HCT116 (cell line): ENCODE measurements around the gene LRRC31. TPM values are rescaled to one million over a fixed set of nuclear protein-coding genes. Genes with fewer than 3 reads are reported as not detected.

Experiments
- ATAC-seq: fragments of 200-7000 bp; cut with Tn5 transposase; 2 replicates; pipeline ENCODE4 v1.9.1; 2020; ENCODE audit warnings: mild to moderate bottlenecking, moderate library complexity
- BruUV-seq: library from RNA; stranded (reverse); fragments of 400-500 nt; replicated peaks from 2 replicates; lab custom pipeline; 2021; lab: Mats Ljungman, UMichigan
- CTCF ChIA-PET: fragments of 300-600 bp; sonication (Branson Sonifier 250); formaldehyde crosslinking; loops from one replicate; lab custom pipeline; 2021; ENCODE audit warnings: antibody characterized with exemption; lab: Charles Lee
- POLR2A ChIA-PET: fragments of 300-600, 350-600 bp; sonication (Branson Sonifier 250); formaldehyde crosslinking; loops from one replicate; lab custom pipeline; 2021; ENCODE audit warnings: antibody characterized with exemption; lab: Charles Lee
- RAD21 ChIA-PET, 2 experiments: fragments of 300-600 bp; sonication (Branson Sonifier 250); formaldehyde crosslinking; loops; one replicate each; lab custom pipeline; 2023; ENCODE audit warnings: low total read pairs in 2 of 2; ENCODE audit not compliant: uncharacterized antibody in 2 of 2, unreplicated experiment in 2 of 2, low non-redundant PET in 1 of 2; lab: Charles Lee
- DNase-seq: peaks from one replicate; pipeline ENCODE4 v3.0.0-alpha.2; 2010; ENCODE audit warnings: low read depth, low spot score
- H2AFZ ChIP-seq: fragments of 200-600 bp; shearing (Covaris generic), sonication (generic); 2 replicates; pipeline ENCODE4 v1.6.1; 2017; ENCODE audit warnings: low read depth, mixed run types, mixed read lengths, antibody characterized with exemption, low read length; ENCODE audit not compliant: poor library complexity, severe bottlenecking
- H3K27ac ChIP-seq: 2 replicates; pipeline ENCODE4 v1.5.1; 2012; ENCODE audit warnings: low read depth, low read length
- H3K27me3 ChIP-seq: fragments of 200-600 bp; sonication (generic); 2 replicates; pipeline ENCODE4 v1.6.1; 2016; ENCODE audit warnings: mixed run types, low read length, mixed read lengths; ENCODE audit not compliant: insufficient read depth
- H3K36me3 ChIP-seq, 2 experiments: fragments of 200-500 bp in 1 of 2; fragments of 200-600 bp in 1 of 2; sonication (Bioruptor generic) in 1 of 2; sonication (generic) in 1 of 2; 2 replicates each; pipeline versions ENCODE4 v1.5.1 to v1.6.1; 2014 to 2016; ENCODE audit warnings: low read length in 2 of 2, inconsistent platforms in 1 of 2, mixed read lengths in 1 of 2, mixed run types in 1 of 2; ENCODE audit not compliant: insufficient read depth in 2 of 2, control insufficient read depth in 1 of 2
- H3K4me1 ChIP-seq, 2 experiments: fragments of 200-600 bp in 1 of 2; sonication (generic) in 1 of 2; 2 replicates each; pipeline versions ENCODE4 v1.5.1 to v1.6.1; 2012 to 2017; ENCODE audit warnings: low read length in 2 of 2, inconsistent platforms in 1 of 2, mild to moderate bottlenecking in 1 of 2, mixed read lengths in 1 of 2, mixed run types in 1 of 2, moderate library complexity in 1 of 2; ENCODE audit not compliant: insufficient read depth in 2 of 2, control insufficient read depth in 1 of 2
- H3K4me2 ChIP-seq: fragments of 200-600 bp; sonication (generic); 2 replicates; pipeline ENCODE4 v1.6.1; 2017; ENCODE audit warnings: mixed run types, low read length, mixed read lengths
- H3K4me3 ChIP-seq, 2 experiments: fragments of 200-600 bp in 1 of 2; sonication (generic) in 1 of 2; replicated peaks in 1 of 2; 2 replicates each; pipeline ENCODE4 v1.5.1; 2011 to 2016; ENCODE audit warnings: low read length in 2 of 2, control low read depth in 1 of 2, low read depth in 1 of 2, mild to moderate bottlenecking in 1 of 2, mixed read lengths in 1 of 2, mixed run types in 1 of 2
- H3K79me2 ChIP-seq: fragments of 200-600 bp; sonication (generic); 2 replicates; pipeline ENCODE4 v1.6.1; 2017; ENCODE audit warnings: mild to moderate bottlenecking, mixed run types, low read length, moderate library complexity, mixed read lengths; ENCODE audit not compliant: insufficient read depth
- H3K9ac ChIP-seq: fragments of 200-600 bp; sonication (generic); 2 replicates; pipeline ENCODE4 v1.6.1; 2016; ENCODE audit warnings: low read length, mixed read lengths
- H3K9me2 ChIP-seq: fragments of 200-600 bp; sonication (generic), shearing (Covaris generic); 2 replicates; pipeline ENCODE4 v1.6.1; 2017; ENCODE audit warnings: mixed run types, mild to moderate bottlenecking, moderate library complexity; ENCODE audit not compliant: insufficient read depth
- H3K9me3 ChIP-seq, 2 experiments: fragments of 200-500 bp in 1 of 2; fragments of 200-600 bp in 1 of 2; sonication (Bioruptor generic) in 1 of 2; sonication (generic) in 1 of 2; 2 replicates each; pipeline ENCODE4 v1.6.1; 2014 to 2017; ENCODE audit warnings: low read length in 2 of 2, mixed read lengths in 2 of 2, inconsistent platforms in 1 of 2, low read depth in 1 of 2, mild to moderate bottlenecking in 1 of 2, mixed run types in 1 of 2, moderate library complexity in 1 of 2; ENCODE audit not compliant: control insufficient read depth in 1 of 2, insufficient read depth in 1 of 2
- H4K20me1 ChIP-seq: fragments of 200-600 bp; sonication (generic), shearing (Covaris generic); 2 replicates; pipeline ENCODE4 v1.6.1; 2017; ENCODE audit warnings: mixed run types, mild to moderate bottlenecking, moderate library complexity; ENCODE audit not compliant: insufficient read depth
- CEBPB ChIP-seq: IDR thresholded peaks from 2 replicates; pipeline ENCODE4 v1.6.1; 2012; ENCODE audit warnings: low read depth
- CTCF ChIP-seq, 3 experiments: fragments of 200-600 bp in 1 of 3; sonication (generic) in 1 of 3; IDR thresholded peaks in 2 of 3; conservative IDR thresholded peaks in 1 of 3; 2 replicates each; pipeline ENCODE4 v1.5.1; 2012 to 2017; ENCODE audit warnings: low read depth in 2 of 3, low read length in 2 of 3, antibody characterized with exemption in 1 of 3, borderline replicate concordance in 1 of 3, control low read depth in 1 of 3, mild to moderate bottlenecking in 1 of 3, mixed read lengths in 1 of 3, mixed run types in 1 of 3, moderate library complexity in 1 of 3; ENCODE audit not compliant: insufficient read depth in 1 of 3
- POLR2AphosphoS5 ChIP-seq: IDR thresholded peaks from 2 replicates; pipeline ENCODE4 v1.6.1; 2011; ENCODE audit warnings: mild to moderate bottlenecking, low read depth, low read length, moderate library complexity
- YY1 ChIP-seq: IDR thresholded peaks from 2 replicates; pipeline ENCODE4 v1.6.1; 2011; ENCODE audit warnings: low read length, low read depth, moderate library complexity, mild to moderate bottlenecking; ENCODE audit not compliant: insufficient replicate concordance; ENCODE audit errors: extremely low read depth
- intact Hi-C: fragments of 100-400 bp; cut with micrococcal nuclease; formaldehyde crosslinking; loops from 2 replicates; pipeline ENCODE4 v1.10.0; 2022
- total RNA-seq: library from RNA; stranded (reverse); gene quantifications from one replicate; pipeline ENCODE4 v1.2.1, GENCODE V29; 2021; ENCODE audit not compliant: unreplicated experiment

LRRC31 gene
- total RNA-seq, 1 experiment from 2014 or later, result not detected

GRCh38 chr3:169812332-169813235, 57.2 kb downstream of the LRRC31 start, which contains the start of the genes LRRC34 and LRRIQ4:
LRRC34 (minus strand) TSS chr3:169812904; CDS start chr3:169812548, 356 bp downstream.
LRRIQ4 (plus strand) TSS chr3:169812870; CDS start chr3:169821922, 9,052 bp downstream.
- no TSS peak for BruUV-seq
- Histone ChIP-seq H4K20me1 (no peaks in the 10 kb centered on the region), H3K79me2 (no peaks in the 10 kb centered on the region), H3K9me3 (no peaks in the 10 kb centered on the region), H3K4me1 (no peaks in the 10 kb centered on the region), H3K36me3 (no peaks in the 10 kb centered on the region), H2AFZ (no peak within 1 kb of the TSS), H3K27me3 (no peaks in the 10 kb centered on the region), H3K9ac (no peak within 1 kb of the TSS), H3K9me2 (no peaks in the 10 kb centered on the region), H3K4me3 (no peak within 1 kb of the TSS), H3K4me2 (no peak within 1 kb of the TSS), H3K27ac (no peak within 1 kb of the TSS)
- ChIA-PET POLR2A (no interaction called here), RAD21 (no interaction called here), CTCF (no interaction called here)
- TF ChIP-seq POLR2AphosphoS5 (no peak), YY1 (no peak), CEBPB (no peak), CTCF (IDR thresholded peaks at IDR 0.05 in 2 of 3, conservative IDR thresholded peaks at IDR 0.05 in 1 of 3; ENCODE audit: borderline replicate concordance in 1 of 3, insufficient read depth in 1 of 3, low read depth in 2 of 3, low read length in 2 of 3) (no peak)
- ATAC-seq, result no peak
- intact Hi-C loops, result no loop called here
- DNase-seq, result no peak
